ENCODE results near the gene SAMD14.
"Not testable (repeated sequence)": the region's sequence is repeated elsewhere in the genome, so short reads cannot be mapped to it uniquely, and the experiment has no call there.

Gene SAMD14

GRCh38 chr17:50070908-50071680 lies 58.9 kb downstream of the SAMD14 start:
- DNase-seq, result no peak

GRCh38 chr17:50067996-50068395 lies 62.0 kb downstream of the SAMD14 start:
- no peak for DNase-seq

- no peak for DNase-seq
Observed at GRCh38 chr17:50066995-50067394, 63.0 kb downstream of the SAMD14 start.

GRCh38 chr17:50065056-50065455 lies 64.9 kb downstream of the SAMD14 start:
- DNase-seq, result no peak

GRCh38 chr17:50064253-50065001 lies 65.5 kb downstream of the SAMD14 start:
- DNase-seq, result no peak

- no peak for DNase-seq
Observed at GRCh38 chr17:50063561-50064252, 66.3 kb downstream of the SAMD14 start.

GRCh38 chr17:50062293-50063243 lies 67.4 kb downstream of the SAMD14 start:
- no peak for DNase-seq

GRCh38 chr17:50061713-50062045 lies 68.3 kb downstream of the SAMD14 start:
- DNase-seq, result not testable (repeated sequence)

GRCh38 chr17:50060951-50061712 lies 68.8 kb downstream of the SAMD14 start:
- DNase-seq, result no peak

All from NCI-H748 treated with DMSO at 0.1 percent for 48 hours (cell line).